BJ (cell line): ENCODE measurements around the gene ALOX5. TPM values are rescaled to one million over a fixed set of nuclear protein-coding genes. Genes with fewer than 3 reads are reported as not detected.
"Not testable (repeated sequence)": the region's sequence is repeated elsewhere in the genome, so short reads cannot be mapped to it uniquely, and the experiment has no call there.

Source experiments
- CTCF ChIA-PET: fragments of 350-600 bp; formaldehyde crosslinking; extraction: SDS; loops from one replicate; lab custom pipeline; 2021; ENCODE audit warnings: antibody characterized with exemption, inconsistent platforms; lab: Yijun Ruan, JAX
- POLR2A ChIA-PET: fragments of 300-600 bp; sonication (Branson Sonifier 250); formaldehyde crosslinking; extraction: SDS; loops from one replicate; lab custom pipeline; 2021; ENCODE audit warnings: antibody characterized with exemption; lab: Charles Lee
- DNase-seq: peaks from one replicate; pipeline ENCODE4 v3.0.0-alpha.2; 2011; ENCODE audit warnings: low read depth
- H3K27me3 ChIP-seq: 2 replicates; pipeline ENCODE4 v1.6.0; 2011; ENCODE audit warnings: low read length; ENCODE audit not compliant: control insufficient read depth, insufficient read depth
- H3K36me3 ChIP-seq: 2 replicates; pipeline ENCODE4 v1.5.1; 2011; ENCODE audit warnings: low read length; ENCODE audit not compliant: control insufficient read depth, insufficient read depth
- H3K4me3 ChIP-seq: 2 replicates; pipeline ENCODE4 v1.5.1; 2011; ENCODE audit warnings: low read depth, mild to moderate bottlenecking, control low read depth, low read length
- polyA minus RNA-seq: library from RNA; depleted of rRNA, polyadenylated mRNA; stranded (reverse); fragments of >200 nt; gene quantifications from 2 replicates; pipeline ENCODE4 v1.2.3, GENCODE V29; 2011; rRNA and poly(A)+ RNA removed
- polyA plus RNA-seq: library from polyadenylated mRNA; depleted of rRNA; stranded (reverse); fragments of >200 nt; gene quantifications from 2 replicates; pipeline ENCODE4 v1.2.3, GENCODE V29; 2011; rRNA removed
- TF ChIP-seq, protein P1 (sequence below): IDR thresholded peaks from 2 replicates; pipeline ENCODE4 v1.5.1; 2011; ENCODE audit warnings: low read depth, mild to moderate bottlenecking, control low read depth, inconsistent platforms, low read length, moderate library complexity; ENCODE audit not compliant: insufficient read depth

Gene ALOX5
- polyA plus RNA-seq: not detected in 2 replicates
- not detected in 2 replicates for polyA minus RNA-seq

DNA sequence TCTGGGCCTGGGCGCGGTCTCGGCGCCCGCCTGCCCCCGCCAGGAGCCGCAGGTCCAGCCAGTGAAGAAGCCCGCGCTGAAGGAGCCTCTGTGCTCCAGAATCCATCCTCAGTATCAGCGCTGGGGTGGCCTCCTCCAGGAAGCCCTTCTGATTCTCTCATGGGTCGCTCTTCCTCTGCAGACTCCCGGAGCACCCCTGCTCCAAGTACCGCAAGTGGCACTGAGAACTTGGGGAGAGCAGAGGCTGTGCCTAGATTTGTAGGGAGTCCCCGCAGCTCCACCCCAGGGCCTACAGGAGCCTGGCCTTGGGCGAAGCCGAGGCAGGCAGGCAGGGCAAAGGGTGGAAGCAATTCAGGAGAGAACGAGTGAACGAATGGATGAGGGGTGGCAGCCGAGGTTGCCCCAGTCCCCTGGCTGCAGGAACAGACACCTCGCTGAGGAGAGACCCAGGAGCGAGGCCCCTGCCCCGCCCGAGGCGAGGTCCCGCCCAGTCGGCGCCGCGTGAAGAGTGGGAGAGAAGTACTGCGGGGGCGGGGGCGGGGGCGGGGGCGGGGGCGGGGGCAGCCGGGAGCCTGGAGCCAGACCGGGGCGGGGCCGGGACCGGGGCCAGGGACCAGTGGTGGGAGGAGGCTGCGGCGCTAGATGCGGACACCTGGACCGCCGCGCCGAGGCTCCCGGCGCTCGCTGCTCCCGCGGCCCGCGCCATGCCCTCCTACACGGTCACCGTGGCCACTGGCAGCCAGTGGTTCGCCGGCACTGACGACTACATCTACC is at the start of gene ALOX5:
ALOX5 (plus strand) TSS at position 641 of the 774 bp plus-strand sequence; CDS start at position 705, 64 bp downstream.
- CTCF ChIA-PET: no interaction called here
- Histone ChIP-seq H3K36me3 (no peaks in the 10 kb centered on the region), H3K27me3 (peaks cover 16% of the 10 kb centered on the region), H3K4me3 (no peak within 1 kb of the TSS)
- POLR2A ChIA-PET: no interaction called here
- TF ChIP-seq, protein P1, sequence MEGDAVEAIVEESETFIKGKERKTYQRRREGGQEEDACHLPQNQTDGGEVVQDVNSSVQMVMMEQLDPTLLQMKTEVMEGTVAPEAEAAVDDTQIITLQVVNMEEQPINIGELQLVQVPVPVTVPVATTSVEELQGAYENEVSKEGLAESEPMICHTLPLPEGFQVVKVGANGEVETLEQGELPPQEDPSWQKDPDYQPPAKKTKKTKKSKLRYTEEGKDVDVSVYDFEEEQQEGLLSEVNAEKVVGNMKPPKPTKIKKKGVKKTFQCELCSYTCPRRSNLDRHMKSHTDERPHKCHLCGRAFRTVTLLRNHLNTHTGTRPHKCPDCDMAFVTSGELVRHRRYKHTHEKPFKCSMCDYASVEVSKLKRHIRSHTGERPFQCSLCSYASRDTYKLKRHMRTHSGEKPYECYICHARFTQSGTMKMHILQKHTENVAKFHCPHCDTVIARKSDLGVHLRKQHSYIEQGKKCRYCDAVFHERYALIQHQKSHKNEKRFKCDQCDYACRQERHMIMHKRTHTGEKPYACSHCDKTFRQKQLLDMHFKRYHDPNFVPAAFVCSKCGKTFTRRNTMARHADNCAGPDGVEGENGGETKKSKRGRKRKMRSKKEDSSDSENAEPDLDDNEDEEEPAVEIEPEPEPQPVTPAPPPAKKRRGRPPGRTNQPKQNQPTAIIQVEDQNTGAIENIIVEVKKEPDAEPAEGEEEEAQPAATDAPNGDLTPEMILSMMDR: no peak
- DNase-seq: no peak

DNA sequence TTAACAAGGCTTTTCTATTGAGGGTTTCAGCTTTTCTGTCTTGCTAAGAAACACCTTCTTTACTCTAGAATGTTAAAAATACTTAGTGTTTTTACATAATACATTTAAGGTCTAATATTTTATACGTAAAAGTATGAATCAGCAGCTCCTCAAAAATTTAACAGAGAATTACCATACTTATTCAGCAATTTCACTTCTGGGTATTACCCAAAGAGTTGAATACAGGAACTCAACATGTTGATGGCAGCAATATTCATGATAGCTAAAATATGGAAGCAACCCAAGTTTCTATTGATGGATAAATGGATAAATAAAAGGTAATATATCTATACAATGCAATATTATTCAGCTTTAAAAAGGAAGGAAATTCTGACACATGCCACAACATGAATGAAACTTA is 48.9 kb upstream of the ALOX5 start:
- H3K27me3 ChIP-seq: no peaks in the 10 kb centered on the region
- ChIA-PET CTCF (interaction anchor here (1.3 kb wide), 1 partner anchor 9 kb away, joined by 4 read pairs; no protein-coding TSS in a partner anchor), POLR2A (no interaction called here)
- DNase-seq: no peak
- H3K36me3 ChIP-seq: no peaks in the 10 kb centered on the region
- TF ChIP-seq, protein P1: no peak
- H3K4me3 ChIP-seq: no peak overlapping the region

DNA sequence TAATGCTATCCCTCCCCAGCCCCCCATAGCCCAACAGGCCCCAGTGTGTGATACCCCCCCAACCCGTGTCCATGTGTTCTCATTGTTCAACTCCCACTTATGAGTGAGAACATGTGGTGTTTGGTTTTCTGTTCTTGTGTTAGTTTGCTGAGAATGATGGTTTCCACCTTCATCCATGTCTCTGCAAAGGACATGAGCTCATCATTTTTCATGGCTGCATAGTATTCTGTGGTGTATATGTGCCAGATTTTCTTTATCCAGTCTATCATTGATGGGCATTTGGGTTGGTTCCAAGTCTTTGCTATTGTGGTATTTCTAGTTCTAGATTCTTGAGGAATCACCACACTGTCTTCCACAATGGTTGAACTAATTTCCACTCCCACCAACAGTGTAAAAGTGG is 47.2 kb upstream of the ALOX5 start:
- H3K36me3 ChIP-seq, H3K27me3 ChIP-seq, POLR2A ChIA-PET, H3K4me3 ChIP-seq, DNase-seq, CTCF ChIA-PET: not testable (repeated sequence)

DNA sequence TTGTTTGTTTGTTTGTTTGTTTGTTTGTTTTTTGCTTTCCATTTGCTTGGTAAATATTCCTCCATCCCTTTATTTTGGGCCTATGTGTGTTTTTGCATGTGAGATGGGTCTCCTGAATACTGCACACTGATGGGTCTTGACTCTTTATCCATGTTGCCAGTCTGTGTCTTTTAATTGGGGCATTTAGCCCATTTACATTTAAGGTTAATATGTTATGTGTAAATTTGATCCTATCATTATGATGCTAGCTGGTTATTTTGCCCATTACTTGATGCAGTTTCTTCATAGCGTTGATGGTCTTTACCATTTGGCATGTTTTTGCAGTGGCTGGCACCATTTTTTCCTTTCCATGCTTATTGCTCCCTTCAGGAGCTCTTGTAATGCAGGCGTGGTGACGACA is 42.2 kb upstream of the ALOX5 start:
- H3K36me3 ChIP-seq, DNase-seq, CTCF ChIA-PET, H3K4me3 ChIP-seq, H3K27me3 ChIP-seq, POLR2A ChIA-PET: not testable (repeated sequence)

DNA sequence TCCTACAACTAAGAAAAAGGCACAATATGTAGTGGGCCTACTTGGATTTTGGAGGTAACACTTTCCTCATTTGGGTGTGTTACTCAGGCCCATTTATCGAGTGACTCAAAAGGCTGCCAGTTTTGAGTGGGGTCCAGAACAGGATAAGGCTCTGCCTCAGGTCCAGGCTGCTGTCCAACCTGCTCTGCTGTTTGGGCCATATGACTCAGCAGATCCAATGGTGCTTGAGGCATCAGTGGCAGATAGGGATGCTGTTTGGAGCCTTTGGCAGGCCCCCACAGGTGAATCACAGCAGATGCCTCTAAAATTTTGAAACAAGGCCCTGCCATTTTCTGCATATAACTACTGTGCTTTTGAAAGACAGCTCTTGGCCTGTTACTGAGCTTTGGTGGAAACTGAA is 34.1 kb upstream of the ALOX5 start:
- TF ChIP-seq, protein P1: no peak
- Histone ChIP-seq H3K4me3 (no peak overlapping the region), H3K36me3 (no peaks in the 10 kb centered on the region), H3K27me3 (no peaks in the 10 kb centered on the region)
- no peak for DNase-seq
- POLR2A ChIA-PET: no interaction called here
- CTCF ChIA-PET: no interaction called here

DNA sequence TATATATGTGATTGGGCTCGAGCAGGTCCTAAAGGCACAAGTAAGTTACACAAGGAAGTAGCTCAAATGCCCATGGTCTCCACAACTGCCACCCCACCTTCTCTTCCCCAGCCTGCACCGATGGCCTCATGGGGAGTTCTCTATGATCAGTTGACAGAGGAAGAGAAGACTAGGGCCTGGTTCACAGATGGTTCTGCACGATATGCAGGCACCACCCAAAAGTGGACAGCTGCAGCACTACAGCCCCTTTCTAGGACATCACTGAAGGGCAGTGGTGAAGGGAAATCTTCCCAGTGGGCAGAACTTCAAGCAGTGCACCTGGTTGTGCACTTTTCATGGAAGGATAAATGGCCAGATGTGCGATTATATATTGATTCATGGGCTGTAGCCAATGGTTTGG is 33.6 kb upstream of the ALOX5 start:
- CTCF ChIA-PET, H3K36me3 ChIP-seq, H3K4me3 ChIP-seq, POLR2A ChIA-PET, DNase-seq, H3K27me3 ChIP-seq: not testable (repeated sequence)

DNA sequence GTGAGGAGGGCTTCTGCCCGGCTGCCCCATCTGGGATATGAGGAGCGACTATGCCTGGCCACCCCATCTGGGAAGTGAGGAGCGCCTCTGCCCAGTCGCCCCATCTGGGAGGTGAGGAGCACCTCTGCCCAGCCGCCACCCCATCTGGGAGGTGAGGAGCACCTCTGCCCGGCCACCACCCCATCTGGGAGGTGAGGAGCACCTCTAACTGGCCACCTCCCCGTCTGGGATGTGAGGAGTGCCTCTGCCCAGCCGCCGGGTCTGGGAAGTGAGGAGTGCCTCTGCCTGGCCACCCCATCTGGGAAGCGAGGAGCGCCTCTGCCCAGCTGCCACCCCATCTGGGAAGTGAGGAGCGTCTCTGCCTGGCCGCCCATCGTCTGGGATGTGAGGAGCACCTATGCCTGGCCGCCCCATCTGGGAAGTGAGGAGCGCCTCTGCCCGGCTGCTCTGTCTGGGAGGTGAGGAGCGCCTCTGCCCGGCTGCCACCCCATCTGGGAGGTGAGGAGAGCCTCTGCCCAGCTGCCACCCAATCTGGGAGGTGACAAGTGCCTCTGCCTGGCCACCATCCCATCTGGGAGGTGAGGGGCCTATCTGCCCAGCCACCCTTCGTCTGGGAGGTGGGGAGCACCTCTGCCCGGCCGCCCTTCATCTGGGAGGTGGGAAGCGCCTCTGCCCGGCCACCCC is 27.2 kb upstream of the ALOX5 start:
- H3K4me3 ChIP-seq, CTCF ChIA-PET, H3K27me3 ChIP-seq, H3K36me3 ChIP-seq, POLR2A ChIA-PET, DNase-seq: not testable (repeated sequence)

DNA sequence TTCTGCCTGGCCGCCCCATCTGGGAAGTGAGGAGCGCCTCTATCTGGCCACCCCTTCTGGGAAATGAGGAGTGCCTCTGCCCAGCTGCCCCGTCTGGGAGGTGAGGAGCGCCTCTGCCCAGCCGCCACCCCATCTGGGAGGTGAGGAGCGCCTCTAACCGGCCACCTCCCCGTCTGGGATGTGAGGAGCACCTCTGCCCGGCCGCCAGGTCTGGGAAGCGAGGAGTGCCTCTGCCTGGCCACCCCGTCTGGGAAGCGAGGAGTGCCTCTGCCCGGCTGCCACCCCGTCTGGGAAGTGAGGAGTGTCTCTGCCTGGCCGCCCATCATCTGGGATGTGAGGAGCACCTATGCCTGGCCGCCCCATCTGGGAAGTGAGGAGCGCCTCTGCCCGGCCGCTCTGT is 26.6 kb upstream of the ALOX5 start:
- H3K27me3 ChIP-seq, CTCF ChIA-PET, H3K36me3 ChIP-seq, DNase-seq, POLR2A ChIA-PET, H3K4me3 ChIP-seq: not testable (repeated sequence)

DNA sequence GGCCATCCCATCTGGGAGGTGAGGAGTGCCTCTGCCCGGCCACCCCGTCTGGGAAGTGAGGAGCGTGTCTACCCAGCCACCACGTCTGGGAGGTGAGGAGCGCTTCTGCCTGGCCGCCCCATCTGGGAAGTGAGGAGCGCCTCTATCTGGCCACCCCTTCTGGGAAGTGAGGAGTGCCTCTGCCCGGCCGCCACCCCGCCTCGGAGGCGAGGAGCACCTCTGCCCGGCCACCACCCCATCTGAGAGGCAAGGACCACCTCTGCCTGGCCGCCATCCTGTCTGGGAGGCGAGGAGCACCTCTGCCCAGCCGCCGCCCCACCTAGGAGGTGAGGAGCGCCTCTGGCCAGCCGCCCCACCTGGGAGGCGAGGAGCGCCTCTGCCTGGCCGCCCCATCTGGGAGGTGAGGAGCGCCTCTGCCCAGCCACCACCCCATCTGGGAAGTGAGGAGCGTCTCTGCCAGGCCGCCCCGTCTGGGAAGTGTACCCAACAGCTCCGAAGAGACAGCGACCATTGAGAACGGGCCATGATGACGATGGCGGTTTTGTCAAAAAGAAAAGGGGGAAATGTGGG is 25.7 kb upstream of the ALOX5 start:
- POLR2A ChIA-PET, H3K36me3 ChIP-seq, H3K27me3 ChIP-seq, DNase-seq, H3K4me3 ChIP-seq, CTCF ChIA-PET: not testable (repeated sequence)
